ENCODE data around the gene OR4D9. TPM values are rescaled to one million over a fixed set of nuclear protein-coding genes. Genes with fewer than 3 reads are reported as not detected.

The OR4D9 gene
- total and polyA plus RNA-seq, 10 of the 15 experiments (the other 5 are each of a cell fraction or from before 2014, with no cell fraction given) = not detected

DNA sequence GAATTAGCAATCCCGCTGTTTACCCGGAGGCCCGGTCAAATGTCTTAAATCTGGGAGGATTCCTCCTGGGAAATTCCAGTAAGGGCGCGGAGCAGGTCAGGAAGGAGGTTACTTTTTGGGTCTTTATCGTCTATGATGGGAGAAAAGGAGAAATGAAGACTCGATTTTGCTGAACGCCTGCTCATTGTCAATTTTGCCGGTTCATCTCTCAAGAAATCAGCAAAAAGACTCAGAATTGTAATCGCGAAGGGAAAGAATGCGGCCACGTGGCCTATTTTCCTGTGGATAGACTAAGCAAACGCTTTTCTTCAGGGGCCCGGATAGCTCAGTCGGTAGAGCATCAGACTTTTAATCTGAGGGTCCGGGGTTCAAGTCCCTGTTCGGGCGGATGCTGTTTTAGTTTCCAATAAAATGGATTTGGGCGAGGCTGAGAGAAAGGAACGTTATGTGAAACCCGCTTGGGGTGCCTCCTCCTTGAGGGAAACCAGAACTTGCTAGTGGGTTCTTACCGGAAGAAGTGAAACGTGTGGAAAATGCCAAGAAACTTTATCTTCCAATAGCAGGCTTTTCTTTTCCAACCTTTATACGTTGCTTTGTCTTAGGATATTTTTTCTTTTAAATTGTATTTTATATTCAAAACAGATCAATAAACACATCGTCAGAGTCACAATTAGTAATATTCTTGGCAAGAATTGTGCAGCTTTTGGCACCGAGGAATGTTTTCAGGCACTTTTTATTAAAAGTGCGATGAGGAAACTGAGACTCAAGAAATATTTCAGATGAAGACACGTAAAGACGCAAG is 45.0 kb downstream of the OR4D9 start (continued):
- TF ChIP-seq, protein P1, sequence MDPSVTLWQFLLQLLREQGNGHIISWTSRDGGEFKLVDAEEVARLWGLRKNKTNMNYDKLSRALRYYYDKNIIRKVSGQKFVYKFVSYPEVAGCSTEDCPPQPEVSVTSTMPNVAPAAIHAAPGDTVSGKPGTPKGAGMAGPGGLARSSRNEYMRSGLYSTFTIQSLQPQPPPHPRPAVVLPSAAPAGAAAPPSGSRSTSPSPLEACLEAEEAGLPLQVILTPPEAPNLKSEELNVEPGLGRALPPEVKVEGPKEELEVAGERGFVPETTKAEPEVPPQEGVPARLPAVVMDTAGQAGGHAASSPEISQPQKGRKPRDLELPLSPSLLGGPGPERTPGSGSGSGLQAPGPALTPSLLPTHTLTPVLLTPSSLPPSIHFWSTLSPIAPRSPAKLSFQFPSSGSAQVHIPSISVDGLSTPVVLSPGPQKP (IDR thresholded peaks at IDR 0.05; ENCODE audit: low read depth, low read length) = peak; percentile 13; the same call in 1 of the 2 replicates
- TF ChIP-seq, protein P2, sequence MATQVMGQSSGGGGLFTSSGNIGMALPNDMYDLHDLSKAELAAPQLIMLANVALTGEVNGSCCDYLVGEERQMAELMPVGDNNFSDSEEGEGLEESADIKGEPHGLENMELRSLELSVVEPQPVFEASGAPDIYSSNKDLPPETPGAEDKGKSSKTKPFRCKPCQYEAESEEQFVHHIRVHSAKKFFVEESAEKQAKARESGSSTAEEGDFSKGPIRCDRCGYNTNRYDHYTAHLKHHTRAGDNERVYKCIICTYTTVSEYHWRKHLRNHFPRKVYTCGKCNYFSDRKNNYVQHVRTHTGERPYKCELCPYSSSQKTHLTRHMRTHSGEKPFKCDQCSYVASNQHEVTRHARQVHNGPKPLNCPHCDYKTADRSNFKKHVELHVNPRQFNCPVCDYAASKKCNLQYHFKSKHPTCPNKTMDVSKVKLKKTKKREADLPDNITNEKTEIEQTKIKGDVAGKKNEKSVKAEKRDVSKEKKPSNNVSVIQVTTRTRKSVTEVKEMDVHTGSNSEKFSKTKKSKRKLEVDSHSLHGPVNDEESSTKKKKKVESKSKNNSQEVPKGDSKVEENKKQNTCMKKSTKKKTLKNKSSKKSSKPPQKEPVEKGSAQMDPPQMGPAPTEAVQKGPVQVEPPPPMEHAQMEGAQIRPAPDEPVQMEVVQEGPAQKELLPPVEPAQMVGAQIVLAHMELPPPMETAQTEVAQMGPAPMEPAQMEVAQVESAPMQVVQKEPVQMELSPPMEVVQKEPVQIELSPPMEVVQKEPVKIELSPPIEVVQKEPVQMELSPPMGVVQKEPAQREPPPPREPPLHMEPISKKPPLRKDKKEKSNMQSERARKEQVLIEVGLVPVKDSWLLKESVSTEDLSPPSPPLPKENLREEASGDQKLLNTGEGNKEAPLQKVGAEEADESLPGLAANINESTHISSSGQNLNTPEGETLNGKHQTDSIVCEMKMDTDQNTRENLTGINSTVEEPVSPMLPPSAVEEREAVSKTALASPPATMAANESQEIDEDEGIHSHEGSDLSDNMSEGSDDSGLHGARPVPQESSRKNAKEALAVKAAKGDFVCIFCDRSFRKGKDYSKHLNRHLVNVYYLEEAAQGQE (IDR thresholded peaks at IDR 0.05; ENCODE audit: low read depth, low read length) = 0 out of 2 replicates have a peak, but pooled peaks have one; percentile 5
- peak; percentile 52 for TF ChIP-seq NFIC (IDR thresholded peaks at IDR 0.05; ENCODE audit: low read depth, low read length)
- peak; percentile 94; the same call in 1 of the 2 replicates for TF ChIP-seq TARDBP (IDR thresholded peaks at IDR 0.05; ENCODE audit: borderline replicate concordance)
- TF ChIP-seq NR2F1 (conservative IDR thresholded peaks at IDR 0.05) = 0 out of 2 replicates have a peak, but pooled peaks have one; percentile 29
- peak; percentile 61; the same call in 1 of the 2 replicates for TF ChIP-seq ZNF207 (IDR thresholded peaks at IDR 0.05; ENCODE audit: borderline replicate concordance)
- TF ChIP-seq SIN3A (IDR thresholded peaks at IDR 0.05; ENCODE audit: low read depth, low read length) = 0 out of 2 replicates have a peak, but pooled peaks have one; percentile 35
- TF ChIP-seq KLF5 (IDR thresholded peaks at IDR 0.05; ENCODE audit: partially characterized antibody) = peak; percentile 69
- TF ChIP-seq SIX5 (IDR thresholded peaks at IDR 0.05; ENCODE audit: low read depth, low read length, severe bottlenecking) = no peak
- peak; percentile 97 for TF ChIP-seq ZSCAN29 (IDR thresholded peaks at IDR 0.05)
- TF ChIP-seq, protein P3, sequence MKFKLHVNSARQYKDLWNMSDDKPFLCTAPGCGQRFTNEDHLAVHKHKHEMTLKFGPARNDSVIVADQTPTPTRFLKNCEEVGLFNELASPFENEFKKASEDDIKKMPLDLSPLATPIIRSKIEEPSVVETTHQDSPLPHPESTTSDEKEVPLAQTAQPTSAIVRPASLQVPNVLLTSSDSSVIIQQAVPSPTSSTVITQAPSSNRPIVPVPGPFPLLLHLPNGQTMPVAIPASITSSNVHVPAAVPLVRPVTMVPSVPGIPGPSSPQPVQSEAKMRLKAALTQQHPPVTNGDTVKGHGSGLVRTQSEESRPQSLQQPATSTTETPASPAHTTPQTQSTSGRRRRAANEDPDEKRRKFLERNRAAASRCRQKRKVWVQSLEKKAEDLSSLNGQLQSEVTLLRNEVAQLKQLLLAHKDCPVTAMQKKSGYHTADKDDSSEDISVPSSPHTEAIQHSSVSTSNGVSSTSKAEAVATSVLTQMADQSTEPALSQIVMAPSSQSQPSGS (IDR thresholded peaks at IDR 0.05; ENCODE audit: low read length) = peak; percentile 37; the same call in 1 of the 2 replicates
- TF ChIP-seq EED (IDR thresholded peaks at IDR 0.05; ENCODE audit: low read depth) = 0 out of 2 replicates have a peak, but pooled peaks have one; percentile 8
- peak; percentile 48; the same call in 1 of the 2 replicates for TF ChIP-seq YY1 (IDR thresholded peaks at IDR 0.05; ENCODE audit: low read depth, low read length)
- 0 out of 2 replicates have a peak, but pooled peaks have one; percentile 13 for TF ChIP-seq IRF4 (IDR thresholded peaks at IDR 0.05; ENCODE audit: low read depth, low read length)
- peak; percentile 11 to 16; a peak in 1 of 4 replicates for TF ChIP-seq BHLHE40 (IDR thresholded peaks at IDR 0.05; ENCODE audit: borderline replicate concordance in 1 of 2, low read depth in 2 of 2, low read length in 1 of 2)
- TF ChIP-seq, protein P4, sequence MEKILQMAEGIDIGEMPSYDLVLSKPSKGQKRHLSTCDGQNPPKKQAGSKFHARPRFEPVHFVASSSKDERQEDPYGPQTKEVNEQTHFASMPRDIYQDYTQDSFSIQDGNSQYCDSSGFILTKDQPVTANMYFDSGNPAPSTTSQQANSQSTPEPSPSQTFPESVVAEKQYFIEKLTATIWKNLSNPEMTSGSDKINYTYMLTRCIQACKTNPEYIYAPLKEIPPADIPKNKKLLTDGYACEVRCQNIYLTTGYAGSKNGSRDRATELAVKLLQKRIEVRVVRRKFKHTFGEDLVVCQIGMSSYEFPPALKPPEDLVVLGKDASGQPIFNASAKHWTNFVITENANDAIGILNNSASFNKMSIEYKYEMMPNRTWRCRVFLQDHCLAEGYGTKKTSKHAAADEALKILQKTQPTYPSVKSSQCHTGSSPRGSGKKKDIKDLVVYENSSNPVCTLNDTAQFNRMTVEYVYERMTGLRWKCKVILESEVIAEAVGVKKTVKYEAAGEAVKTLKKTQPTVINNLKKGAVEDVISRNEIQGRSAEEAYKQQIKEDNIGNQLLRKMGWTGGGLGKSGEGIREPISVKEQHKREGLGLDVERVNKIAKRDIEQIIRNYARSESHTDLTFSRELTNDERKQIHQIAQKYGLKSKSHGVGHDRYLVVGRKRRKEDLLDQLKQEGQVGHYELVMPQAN (conservative IDR thresholded peaks at IDR 0.05) = peak; percentile 76; the same call in 1 of the 2 replicates
- TF ChIP-seq EP300 (IDR thresholded peaks at IDR 0.05; ENCODE audit: borderline replicate concordance in 1 of 2, control insufficient read depth in 1 of 2, low read depth in 2 of 2, low read length in 2 of 2) = no peak
- no peak for TF ChIP-seq STAT1 (conservative IDR thresholded peaks at IDR 0.05)

Data from GM12878 (cell line).